GM23338 (cell line): ENCODE measurements around the gene RILP.
A peak's percentile ranks its signal among the peaks of the same experiment; 100 is the strongest.

ENCODE experiments used
- CREB1 ChIP-seq: fragments of 250-450 bp; sonication (Bioruptor Pico); IDR thresholded peaks from 2 replicates; pipeline ENCODE4 v1.5.0; 2020; ENCODE audit warnings: low read depth, mild to moderate bottlenecking, moderate library complexity
- EZH2 ChIP-seq: fragments of 200-600 bp; sonication (generic); IDR thresholded peaks from one replicate; pipeline ENCODE4 v1.8.0; 2017; ENCODE audit warnings: antibody characterized with exemption, mild to moderate bottlenecking, low read depth; ENCODE audit not compliant: unreplicated experiment
- EZH2phosphoT487 ChIP-seq: fragments of 200-600 bp; sonication (generic); IDR thresholded peaks from one replicate; pipeline ENCODE4 v1.8.1; 2018; ENCODE audit warnings: antibody characterized with exemption; ENCODE audit not compliant: unreplicated experiment
- JUNB ChIP-seq: IDR thresholded peaks from one replicate; pipeline ENCODE4 v1.6.1; 2016; ENCODE audit warnings: antibody characterized with exemption; ENCODE audit not compliant: unreplicated experiment
- POLR2AphosphoS5 ChIP-seq: IDR thresholded peaks from 2 replicates; pipeline ENCODE4 v1.6.1; 2016; ENCODE audit warnings: antibody characterized with exemption, low read depth
- REST ChIP-seq: IDR thresholded peaks from one replicate; pipeline ENCODE4 v1.6.1; 2018; ENCODE audit warnings: antibody characterized with exemption; ENCODE audit not compliant: unreplicated experiment
- TF ChIP-seq, protein P1 (sequence below), 2 experiments: fragments of 200-600 bp in 1 of 2; sonication (generic) in 1 of 2; conservative IDR thresholded peaks; 2 replicates each; pipeline versions ENCODE4 v1.5.1 to v1.6.1; 2016 to 2017; ENCODE audit warnings: antibody characterized with exemption in 2 of 2, low read depth in 2 of 2, mild to moderate bottlenecking in 2 of 2, moderate library complexity in 1 of 2

- TF ChIP-seq, protein P1, sequence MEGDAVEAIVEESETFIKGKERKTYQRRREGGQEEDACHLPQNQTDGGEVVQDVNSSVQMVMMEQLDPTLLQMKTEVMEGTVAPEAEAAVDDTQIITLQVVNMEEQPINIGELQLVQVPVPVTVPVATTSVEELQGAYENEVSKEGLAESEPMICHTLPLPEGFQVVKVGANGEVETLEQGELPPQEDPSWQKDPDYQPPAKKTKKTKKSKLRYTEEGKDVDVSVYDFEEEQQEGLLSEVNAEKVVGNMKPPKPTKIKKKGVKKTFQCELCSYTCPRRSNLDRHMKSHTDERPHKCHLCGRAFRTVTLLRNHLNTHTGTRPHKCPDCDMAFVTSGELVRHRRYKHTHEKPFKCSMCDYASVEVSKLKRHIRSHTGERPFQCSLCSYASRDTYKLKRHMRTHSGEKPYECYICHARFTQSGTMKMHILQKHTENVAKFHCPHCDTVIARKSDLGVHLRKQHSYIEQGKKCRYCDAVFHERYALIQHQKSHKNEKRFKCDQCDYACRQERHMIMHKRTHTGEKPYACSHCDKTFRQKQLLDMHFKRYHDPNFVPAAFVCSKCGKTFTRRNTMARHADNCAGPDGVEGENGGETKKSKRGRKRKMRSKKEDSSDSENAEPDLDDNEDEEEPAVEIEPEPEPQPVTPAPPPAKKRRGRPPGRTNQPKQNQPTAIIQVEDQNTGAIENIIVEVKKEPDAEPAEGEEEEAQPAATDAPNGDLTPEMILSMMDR (conservative IDR thresholded peaks at IDR 0.05; ENCODE audit: low read depth in 2 of 2): peak in 1 of 2 experiments; percentile 37; a peak in 2 of 4 replicates
- TF ChIP-seq EZH2phosphoT487: no peak
- TF ChIP-seq REST: no peak
- TF ChIP-seq CREB1 (CRISPR knock-in tag): no peak
- no peak for TF ChIP-seq POLR2AphosphoS5
- no peak for TF ChIP-seq EZH2
- no peak for TF ChIP-seq JUNB
Measured at GRCh38 chr17:1617620-1618174, 32.0 kb downstream of the RILP start.
